ENCODE results near the gene CSRNP3. TPM values are rescaled to one million over a fixed set of nuclear protein-coding genes. Genes with fewer than 3 reads are reported as not detected.
A peak's percentile ranks its signal among the peaks of the same experiment; 100 is the strongest.

Gene CSRNP3
- total RNA-seq, 1 donor from 2014 or later, result 31.2 TPM

DNA sequence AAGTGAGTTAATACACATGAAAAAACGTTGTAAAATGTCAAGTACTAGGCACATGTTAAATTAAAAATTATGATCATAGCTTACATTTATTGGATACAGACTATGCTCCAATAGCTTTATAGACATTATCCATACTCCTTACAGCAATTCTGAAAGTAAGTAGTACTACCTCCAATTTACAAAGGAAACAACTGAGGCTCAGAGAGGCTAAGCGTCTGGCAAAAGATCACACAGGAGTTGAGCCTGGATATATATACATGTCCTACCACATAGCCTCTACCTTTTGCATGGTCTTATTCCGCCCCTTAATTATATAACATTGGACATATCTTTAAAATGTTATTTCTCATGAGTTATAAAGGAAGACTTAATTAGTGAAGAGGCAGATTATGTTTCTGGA lies 127.3 kb downstream of the CSRNP3 start:
- Mint-ChIP-seq H3K36me3 (peaks cover 31% of the 10 kb centered on the region), H3K9me3 (no peaks in the 10 kb centered on the region), H3K4me3 (no peak overlapping the region), H3K27me3 (ENCODE audit: low read depth) (no peaks in the 10 kb centered on the region), H3K4me1 (peaks cover 6% of the 10 kb centered on the region), H3K27ac (no peak overlapping the region)
- TF ChIP-seq CTCF (IDR thresholded peaks at IDR 0.05; ENCODE audit: unreplicated experiment), result no peak
- DNase-seq (ENCODE audit: low spot score in 2 of 2, unreplicated experiment in 2 of 2), result no peak

- peak overlapping the region; percentile 47 for H3K27ac Mint-ChIP-seq
- no peak for DNase-seq (ENCODE audit: low spot score in 2 of 2, unreplicated experiment in 2 of 2)
- H3K9me3 Mint-ChIP-seq, result peaks cover 2% of the 10 kb centered on the region
- peaks cover 24% of the 10 kb centered on the region for H3K4me1 Mint-ChIP-seq
- H3K4me3 Mint-ChIP-seq, result no peak overlapping the region
- H3K27me3 Mint-ChIP-seq (ENCODE audit: low read depth), result no peaks in the 10 kb centered on the region
- H3K36me3 Mint-ChIP-seq, result peaks cover 38% of the 10 kb centered on the region
- TF ChIP-seq CTCF (IDR thresholded peaks at IDR 0.05; ENCODE audit: unreplicated experiment), result no peak
Measured at GRCh38 chr2:165601065-165601830, 131.8 kb downstream of the CSRNP3 start.

- Mint-ChIP-seq H3K4me1 (peaks cover 24% of the 10 kb centered on the region), H3K36me3 (peaks cover 34% of the 10 kb centered on the region), H3K27me3 (ENCODE audit: low read depth) (no peaks in the 10 kb centered on the region), H3K9me3 (peaks cover 6% of the 10 kb centered on the region), H3K27ac (peak overlapping the region; percentile 47), H3K4me3 (no peak overlapping the region)
- no peak for DNase-seq (ENCODE audit: low spot score in 2 of 2, unreplicated experiment in 2 of 2)
- no peak for TF ChIP-seq CTCF (IDR thresholded peaks at IDR 0.05; ENCODE audit: unreplicated experiment)
Measured at GRCh38 chr2:165601928-165602521, 132.5 kb downstream of the CSRNP3 start.

DNA sequence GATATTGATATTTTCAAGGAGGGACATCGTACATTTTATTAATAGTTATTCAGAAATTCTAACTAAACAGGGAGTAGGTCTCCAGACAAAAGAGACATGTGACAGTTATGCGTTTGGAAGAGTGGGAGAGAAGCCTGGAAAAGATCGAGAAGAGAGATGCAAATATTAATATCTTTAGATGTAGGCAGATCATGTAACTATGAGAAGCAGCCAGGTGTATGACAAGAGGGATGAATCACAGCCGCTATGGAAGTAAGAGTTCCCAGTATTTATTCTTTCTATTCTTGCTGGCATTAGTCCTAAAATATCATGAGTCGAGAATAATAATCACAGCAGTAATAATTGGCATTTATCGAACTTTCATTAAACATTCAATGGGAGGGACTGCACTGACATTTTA lies 140.2 kb downstream of the CSRNP3 start:
- Mint-ChIP-seq H3K4me1 (peaks cover 23% of the 10 kb centered on the region), H3K36me3 (peaks cover 28% of the 10 kb centered on the region), H3K27me3 (ENCODE audit: low read depth) (no peaks in the 10 kb centered on the region), H3K9me3 (peaks cover 18% of the 10 kb centered on the region), H3K27ac (peak overlapping the region; percentile 28), H3K4me3 (no peak overlapping the region)
- TF ChIP-seq CTCF (IDR thresholded peaks at IDR 0.05; ENCODE audit: unreplicated experiment), result no peak
- no peak for DNase-seq (ENCODE audit: low spot score in 2 of 2, unreplicated experiment in 2 of 2)

DNA sequence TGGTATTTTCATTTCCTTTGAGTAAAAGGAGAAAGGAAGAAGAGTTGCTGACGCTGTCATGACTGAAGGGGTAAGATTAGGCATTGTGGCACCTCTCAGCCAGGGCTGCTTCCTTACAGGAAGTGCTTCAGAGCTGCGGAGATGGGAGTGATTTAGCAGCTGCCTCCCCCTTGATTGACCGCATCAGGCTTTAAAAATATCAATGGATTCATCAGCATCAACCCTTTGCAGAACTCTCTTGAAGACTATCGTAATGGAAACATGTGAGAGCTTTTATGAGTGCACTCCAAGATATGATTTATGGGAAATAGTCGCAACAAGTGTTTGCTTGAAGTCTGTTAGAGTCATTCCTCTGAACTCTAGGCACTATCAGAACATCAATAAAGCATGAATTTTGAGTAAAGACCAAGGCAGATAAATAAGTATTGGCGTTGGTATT lies 141.1 kb downstream of the CSRNP3 start:
- no peak for DNase-seq (ENCODE audit: low spot score in 2 of 2, unreplicated experiment in 2 of 2)
- TF ChIP-seq CTCF (IDR thresholded peaks at IDR 0.05; ENCODE audit: unreplicated experiment), result no peak
- Mint-ChIP-seq H3K27ac (peak overlapping the region; percentile 82), H3K9me3 (peaks cover 18% of the 10 kb centered on the region), H3K4me1 (peaks cover 23% of the 10 kb centered on the region), H3K27me3 (ENCODE audit: low read depth) (no peaks in the 10 kb centered on the region), H3K36me3 (peaks cover 29% of the 10 kb centered on the region), H3K4me3 (no peak overlapping the region)
